Dedifferentiated amniotic fluid mesenchymal stem cell (primary cell): ENCODE data around the gene CYTIP.

Experiments used
- DNase-seq: peaks from one replicate; pipeline ENCODE4 v3.0.0-alpha.2; 2016; ENCODE audit errors: extremely low spot score

Gene CYTIP

DNA sequence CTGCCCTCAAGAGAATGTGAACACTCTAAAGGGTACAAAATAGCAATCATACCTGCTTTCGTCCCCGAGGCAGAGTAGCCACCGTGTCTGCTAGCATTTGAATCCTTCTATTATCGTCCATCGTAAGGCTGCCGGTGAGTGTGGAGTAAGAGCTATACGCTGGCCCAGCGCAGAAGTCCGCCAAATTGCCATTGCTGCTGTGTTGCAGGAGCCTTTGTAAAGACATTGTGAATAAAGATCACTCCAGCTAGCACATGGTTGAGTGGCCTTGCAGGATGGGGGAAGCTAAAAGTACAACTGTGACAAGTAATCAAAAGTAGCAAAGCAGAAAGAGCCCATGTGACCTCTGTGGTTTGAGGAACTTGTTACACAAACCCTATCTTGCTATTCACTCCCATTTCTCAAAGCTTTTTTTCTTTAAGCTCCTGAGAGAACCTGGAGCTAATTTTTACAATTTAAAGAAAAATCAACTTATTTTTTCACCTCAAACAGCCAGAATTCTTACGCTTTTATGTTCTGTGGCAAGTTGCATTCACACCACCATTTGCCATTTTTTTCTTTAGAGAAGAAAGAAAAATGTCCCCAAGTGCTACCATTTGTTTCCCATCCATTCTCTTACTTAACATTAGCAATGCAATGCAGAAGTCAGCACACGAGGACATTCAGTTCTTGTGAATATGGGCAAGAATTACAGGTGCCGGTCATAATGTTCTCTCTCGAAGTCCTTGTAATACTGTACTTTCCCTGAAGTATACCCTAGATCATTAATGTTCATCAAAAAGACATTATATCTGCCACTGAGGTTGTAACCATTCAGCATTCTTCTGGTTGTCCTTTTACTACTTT lies at the start of gene CYTIP:
TSS of gene CYTIP (minus strand) at position 295 of the 846 bp plus-strand sequence. CDS start at position 226, 69 bp downstream.
- no peak for DNase-seq

DNA sequence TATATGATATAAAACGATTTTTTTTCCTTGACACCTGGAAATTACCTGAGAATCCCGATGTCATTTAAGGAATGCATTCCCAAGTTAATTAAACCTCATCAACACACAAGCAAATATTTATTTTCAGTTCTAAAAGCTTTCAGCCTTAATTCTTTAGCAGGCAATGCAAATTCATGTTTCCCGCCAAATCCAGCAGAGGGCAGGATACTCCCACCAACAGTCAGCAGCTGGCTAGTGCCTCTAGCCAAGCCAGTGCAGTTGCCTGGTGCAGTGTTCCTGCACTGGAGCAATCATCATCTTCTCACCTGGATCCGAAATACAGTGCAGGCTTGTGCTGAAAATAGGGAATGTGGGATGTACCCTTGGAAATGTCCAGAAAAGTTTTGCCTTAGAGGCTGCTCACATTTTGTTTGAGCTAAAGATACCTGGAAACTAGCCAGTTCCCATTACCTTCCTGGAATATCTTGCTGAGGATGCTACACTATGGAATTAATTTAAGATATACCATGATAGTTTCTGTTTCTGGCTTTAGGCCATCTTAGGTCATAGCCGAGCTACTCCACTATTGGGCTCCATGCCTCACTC lies 48.4 kb upstream of the CYTIP start:
- DNase-seq, result peak; percentile 49

GRCh38 chr2:157489983-157490382 lies 46.1 kb upstream of the CYTIP start:
- no peak for DNase-seq

- no peak for DNase-seq
Measured at GRCh38 chr2:157488877-157489276, 45.0 kb upstream of the CYTIP start.

DNA sequence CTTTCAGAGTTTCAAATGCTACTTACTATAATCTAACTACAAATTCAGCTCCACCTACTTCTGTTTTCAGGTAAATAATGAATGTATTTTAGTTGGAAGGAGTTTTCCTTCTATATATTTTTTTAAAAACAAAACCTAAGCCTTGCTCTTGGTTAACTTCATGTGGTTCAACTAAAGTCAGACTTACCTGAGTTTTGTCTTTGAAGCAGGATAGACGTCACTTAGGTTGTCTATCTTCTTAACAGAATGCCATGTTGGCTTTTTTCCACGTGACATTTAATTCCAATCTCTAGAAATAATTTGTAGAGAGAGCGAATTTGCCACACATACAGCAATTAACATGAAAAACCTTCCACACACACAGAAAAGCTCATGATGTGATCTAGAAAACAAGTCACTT lies 43.9 kb upstream of the CYTIP start:
- no peak for DNase-seq

DNA sequence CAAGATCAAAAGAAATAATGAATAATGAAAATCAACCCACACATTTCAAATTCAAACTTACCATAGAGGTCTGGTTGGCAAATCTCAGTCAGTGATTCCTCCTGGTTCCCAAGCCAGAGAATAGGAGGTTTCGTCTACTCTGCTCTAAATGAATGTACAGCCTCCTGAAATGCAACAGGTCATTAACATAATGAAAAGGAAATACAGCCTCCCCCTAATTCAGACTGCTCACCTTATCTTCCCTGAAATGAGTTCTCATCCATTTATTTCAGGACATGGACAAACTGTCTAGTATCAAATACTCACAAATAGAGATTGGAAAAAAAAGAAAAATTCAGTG lies 43.4 kb upstream of the CYTIP start:
- DNase-seq, result no peak

GRCh38 chr2:157486596-157487270 lies 42.8 kb upstream of the CYTIP start:
- no peak for DNase-seq

DNA sequence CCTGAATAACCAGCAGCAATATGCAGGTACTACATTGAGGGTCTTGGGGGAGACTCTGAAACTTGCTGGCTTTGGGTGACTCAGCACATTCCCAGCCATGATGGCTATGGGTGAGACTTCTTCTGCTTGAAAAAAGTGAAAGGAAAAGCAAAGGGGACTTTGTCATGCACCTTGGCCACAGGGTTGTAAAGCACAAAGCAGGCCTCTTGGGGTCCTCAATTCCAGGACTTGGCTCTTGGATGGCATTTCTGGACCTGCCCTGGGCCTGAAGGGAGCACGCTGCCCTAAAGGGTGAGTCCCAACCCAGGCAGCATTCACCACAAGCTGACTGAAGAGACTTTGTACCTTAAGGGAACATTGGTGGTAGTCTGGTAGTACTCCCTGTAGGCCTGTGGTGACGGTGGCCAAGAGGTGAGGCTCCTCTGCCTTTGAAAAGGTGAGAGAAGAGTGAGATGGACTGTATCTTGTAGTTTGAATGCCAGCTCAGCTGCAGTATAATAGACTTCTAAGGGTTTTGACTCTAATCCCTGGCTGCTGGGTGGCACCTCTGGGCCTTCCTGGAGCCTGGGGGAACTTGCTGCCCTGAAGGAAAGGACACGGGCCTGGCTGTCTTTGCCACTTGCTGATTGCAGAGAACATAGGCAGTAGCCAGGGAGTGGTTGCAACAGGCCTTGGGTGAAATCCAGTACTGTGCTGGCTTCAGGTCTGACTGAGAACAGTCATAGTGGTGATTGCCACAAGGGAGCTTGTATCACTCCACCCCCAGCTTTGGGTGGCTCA lies 36.5 kb upstream of the CYTIP start:
- peak; percentile 60 for DNase-seq

DNA sequence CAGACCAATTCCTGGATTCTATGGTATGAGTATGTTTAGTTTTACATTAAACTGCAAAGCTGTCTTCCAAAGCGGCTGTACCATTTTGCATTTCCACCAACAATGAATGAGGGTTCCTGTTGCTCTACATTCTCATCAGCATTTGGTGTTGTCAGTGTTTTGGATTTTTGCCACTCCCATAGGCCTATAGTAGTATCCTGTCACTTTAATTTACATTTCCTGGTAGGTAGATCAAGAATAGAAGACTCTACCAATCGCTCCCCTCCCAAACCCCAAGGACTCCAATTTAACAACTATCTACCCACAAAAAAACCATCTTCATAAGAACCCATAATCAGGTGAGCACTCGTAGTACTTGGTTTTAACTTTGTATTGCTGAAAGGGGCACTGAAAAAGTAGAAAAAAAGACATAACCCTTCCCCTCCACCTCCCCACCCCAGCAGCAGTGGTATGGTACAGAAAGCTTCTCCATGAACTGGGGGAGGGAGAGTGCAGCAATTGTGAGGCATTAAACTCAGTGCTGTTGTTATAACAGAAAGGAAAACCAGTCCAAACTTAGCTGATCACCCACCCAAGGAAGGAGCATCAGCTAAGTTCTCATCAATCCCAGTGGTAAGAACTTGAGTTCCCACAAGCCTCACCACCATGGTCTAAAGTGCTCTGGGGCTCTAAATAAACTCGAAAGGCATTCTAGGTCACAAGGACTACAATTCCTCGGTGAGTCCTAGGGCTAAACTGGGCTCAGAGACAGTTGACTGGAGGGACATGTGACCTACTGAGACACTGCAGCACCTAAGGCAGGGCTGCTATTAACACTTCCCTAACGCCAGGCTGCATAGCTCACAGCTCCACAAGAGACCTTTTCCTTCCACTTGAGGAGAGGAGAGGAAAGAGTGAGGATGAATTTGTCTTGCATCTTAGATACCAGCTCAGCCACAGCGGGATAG lies 35.5 kb upstream of the CYTIP start:
- no peak for DNase-seq

DNA sequence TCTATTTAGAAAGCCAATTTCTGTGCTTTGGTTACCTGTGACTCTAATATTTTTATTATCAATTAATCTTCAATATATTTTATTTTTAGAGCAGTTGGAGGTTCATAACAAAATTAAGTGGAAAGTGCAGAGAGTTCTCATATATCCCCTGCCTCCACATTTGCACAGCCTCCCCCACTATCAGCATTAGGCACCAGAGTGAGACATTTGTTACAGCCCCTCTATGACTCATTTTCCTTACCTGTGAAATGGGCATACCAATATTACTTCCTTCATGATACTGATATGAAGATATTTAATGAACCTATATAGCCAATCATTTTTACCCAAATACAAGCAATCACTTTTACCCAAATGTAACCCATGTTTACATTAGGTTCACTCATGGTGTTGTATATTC lies 34.0 kb upstream of the CYTIP start:
- DNase-seq, result no peak

- peak; percentile 20 for DNase-seq
Measured at GRCh38 chr2:157476953-157477709, 33.2 kb upstream of the CYTIP start.

DNA sequence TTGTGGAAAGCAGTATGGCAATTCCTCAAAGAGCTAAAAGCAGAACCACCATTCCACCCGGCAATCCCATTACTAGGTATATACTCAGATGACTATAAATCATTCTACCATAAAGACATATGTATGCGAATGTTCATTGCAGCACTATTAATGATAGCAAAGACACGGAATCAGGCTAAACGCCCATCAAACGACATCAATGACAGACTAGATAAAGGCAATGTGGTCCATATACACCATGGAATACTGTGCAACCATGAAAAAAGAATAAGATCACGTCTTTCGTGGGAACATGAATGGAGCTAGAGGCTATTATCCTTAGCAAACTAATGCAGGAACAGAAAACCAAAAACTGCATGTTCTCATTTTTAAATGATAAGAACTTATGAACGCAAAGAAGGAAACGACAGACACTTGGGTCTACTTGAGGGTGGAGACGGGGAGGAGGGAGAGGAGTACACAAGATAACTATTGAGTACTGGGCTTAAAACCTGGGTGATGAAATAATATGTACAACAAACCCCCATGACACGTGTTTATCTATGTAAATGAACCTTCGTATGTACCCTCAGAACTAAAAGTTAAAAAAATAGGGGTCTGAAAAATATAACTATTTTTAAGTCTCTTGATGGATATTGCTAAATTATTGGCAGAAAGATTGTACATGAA lies 32.0 kb upstream of the CYTIP start:
- no peak for DNase-seq

GRCh38 chr2:157473581-157473980 lies 29.7 kb upstream of the CYTIP start:
- DNase-seq, result no peak

DNA sequence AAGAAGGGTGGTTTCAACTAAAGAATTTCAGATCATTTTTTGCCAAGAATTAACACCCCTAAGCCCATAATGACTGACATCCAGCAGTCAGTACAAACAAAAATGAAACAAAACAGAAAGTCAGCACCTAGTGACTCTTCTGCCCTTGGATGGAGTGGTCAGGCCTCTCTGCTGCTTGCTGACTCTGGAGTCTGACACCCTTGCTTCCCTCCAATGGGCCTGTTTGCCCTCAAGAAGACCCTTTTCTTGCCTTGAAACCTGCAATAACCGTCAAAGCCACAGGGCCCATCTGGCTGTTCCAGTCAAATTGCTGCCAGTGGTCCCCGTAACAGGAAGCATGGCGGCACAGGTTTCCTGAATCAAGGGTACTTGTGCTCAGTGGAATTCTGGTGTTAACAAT lies 27.2 kb upstream of the CYTIP start:
- DNase-seq, result no peak

- DNase-seq, result no peak
Measured at GRCh38 chr2:157470321-157470720, 26.4 kb upstream of the CYTIP start.

GRCh38 chr2:157469726-157470125 lies 25.8 kb upstream of the CYTIP start:
- DNase-seq, result no peak

- peak; percentile 69 for DNase-seq
Measured at GRCh38 chr2:157468931-157469708, 25.2 kb upstream of the CYTIP start.

- DNase-seq, result no peak
Measured at GRCh38 chr2:157466764-157467163, 22.9 kb upstream of the CYTIP start.

- no peak for DNase-seq
Measured at GRCh38 chr2:157465554-157465953, 21.7 kb upstream of the CYTIP start.
